Activated CD4-positive, CD25-positive, alpha-beta regulatory T cell treated with anti-CD3 and anti-CD28 coated beads, Interleukin-2, amount 50 U/mL, for 16 hours (primary cell): ENCODE data around the gene DUSP3.
A peak's percentile ranks its signal among the peaks of the same experiment; 100 is the strongest.

Experiments
- DNase-seq: peaks from one replicate; pipeline ENCODE4 v3.0.0-alpha.2; 2020; ENCODE audit warnings: low read depth, low spot score

The DUSP3 gene

GRCh38 chr17:43778337-43779144 is at the start of gene DUSP3:
TSS of gene DUSP3 (minus strand) at chr17:43778977. CDS start at chr17:43778924, 53 bp downstream.
- peak; percentile 38 for DNase-seq

- no peak for DNase-seq
Measured at GRCh38 chr17:43827596-43827995, 48.8 kb upstream of the DUSP3 start.

GRCh38 chr17:43826206-43826605 is 47.4 kb upstream of the DUSP3 start:
- no peak for DNase-seq

- no peak for DNase-seq
Measured at GRCh38 chr17:43825567-43825966, 46.8 kb upstream of the DUSP3 start.

- DNase-seq: no peak
Measured at GRCh38 chr17:43823350-43824084, 44.7 kb upstream of the DUSP3 start.

GRCh38 chr17:43822570-43823190 is 43.9 kb upstream of the DUSP3 start:
- no peak for DNase-seq

- DNase-seq: no peak
Measured at GRCh38 chr17:43820759-43821158, 42.0 kb upstream of the DUSP3 start.

- no peak for DNase-seq
Measured at GRCh38 chr17:43818966-43819365, 40.2 kb upstream of the DUSP3 start.

- no peak for DNase-seq
Measured at GRCh38 chr17:43817826-43818225, 39.0 kb upstream of the DUSP3 start.

GRCh38 chr17:43816336-43817320 is 37.9 kb upstream of the DUSP3 start:
- no peak for DNase-seq

- no peak for DNase-seq
Measured at GRCh38 chr17:43814714-43815113, 35.9 kb upstream of the DUSP3 start.

- no peak for DNase-seq
Measured at GRCh38 chr17:43814026-43814425, 35.2 kb upstream of the DUSP3 start.

- DNase-seq: no peak
Measured at GRCh38 chr17:43813386-43813785, 34.6 kb upstream of the DUSP3 start.

GRCh38 chr17:43812396-43813265 is 33.9 kb upstream of the DUSP3 start:
- no peak for DNase-seq

- DNase-seq: no peak
Measured at GRCh38 chr17:43810823-43811222, 32.0 kb upstream of the DUSP3 start.

- DNase-seq: no peak
Measured at GRCh38 chr17:43810226-43810715, 31.5 kb upstream of the DUSP3 start.

- no peak for DNase-seq
Measured at GRCh38 chr17:43809121-43809520, 30.3 kb upstream of the DUSP3 start.

- DNase-seq: no peak
Measured at GRCh38 chr17:43808076-43808475, 29.3 kb upstream of the DUSP3 start.

- DNase-seq: no peak
Measured at GRCh38 chr17:43805117-43805516, 26.3 kb upstream of the DUSP3 start.

- no peak for DNase-seq
Measured at GRCh38 chr17:43803758-43804157, 25.0 kb upstream of the DUSP3 start.
